GM21515 (cell line): ENCODE measurements around the gene TTC31.
A peak's percentile ranks its signal among the peaks of the same experiment; 100 is the strongest.
"Not testable (repeated sequence)": the region's sequence is repeated elsewhere in the genome, so short reads cannot be mapped to it uniquely, and the experiment has no call there.

Source experiments
- ATAC-seq: cut with Tn5 transposase; IDR thresholded peaks from one replicate; pipeline ENCODE4 v1.9.1; 2021; ENCODE audit not compliant: unreplicated experiment

The TTC31 gene

GRCh38 chr2:74482801-74483674, at the start of gene TTC31, which contains the start of gene CCDC142:
TSS of gene TTC31 (plus strand) at chr2:74483081. CDS start at chr2:74483096, 15 bp downstream.
TSS of gene CCDC142 (minus strand) at chr2:74482998. CDS start at chr2:74482837, 161 bp downstream.
- peak; percentile 84 for ATAC-seq

- ATAC-seq = no peak
Measured at GRCh38 chr2:74436111-74436805, 46.6 kb upstream of the TTC31 start.

GRCh38 chr2:74436848-74437695, 45.8 kb upstream of the TTC31 start:
- ATAC-seq = no peak

GRCh38 chr2:74438248-74438647, 44.6 kb upstream of the TTC31 start:
- no peak for ATAC-seq

- ATAC-seq = no peak
Measured at GRCh38 chr2:74439373-74439772, 43.5 kb upstream of the TTC31 start.

- no peak for ATAC-seq
Measured at GRCh38 chr2:74439803-74440377, 43.0 kb upstream of the TTC31 start.

GRCh38 chr2:74440378-74441169, 42.3 kb upstream of the TTC31 start:
- ATAC-seq = peak; percentile 79

GRCh38 chr2:74441170-74441689, 41.7 kb upstream of the TTC31 start:
- no peak for ATAC-seq

- no peak for ATAC-seq
Measured at GRCh38 chr2:74441690-74442482, 41.0 kb upstream of the TTC31 start, which contains the start of gene RTKN. TSS of gene RTKN (minus strand) at chr2:74441937. CDS start at chr2:74441816, 121 bp downstream.

- ATAC-seq = not testable (repeated sequence)
Measured at GRCh38 chr2:74442483-74443297, 40.2 kb upstream of the TTC31 start.

GRCh38 chr2:74444498-74445318, 38.2 kb upstream of the TTC31 start:
- ATAC-seq = no peak

GRCh38 chr2:74447230-74447999, 35.5 kb upstream of the TTC31 start:
- ATAC-seq = no peak

- ATAC-seq = no peak
Measured at GRCh38 chr2:74448771-74449170, 34.1 kb upstream of the TTC31 start.

GRCh38 chr2:74450570-74451190, 32.2 kb upstream of the TTC31 start:
- no peak for ATAC-seq

- peak; percentile 42 for ATAC-seq
Measured at GRCh38 chr2:74454654-74455511, 28.0 kb upstream of the TTC31 start, which contains the start of gene INO80B. TSS of gene INO80B (plus strand) at chr2:74455087. CDS start at chr2:74455117, 30 bp downstream.
